Left ventricle myocardium inferior (tissue), 1 donor: ENCODE data around the gene TCEA3. TPM values are rescaled to one million over a fixed set of nuclear protein-coding genes. Genes with fewer than 3 reads are reported as not detected.

Source experiments
- DNase-seq: peaks from one replicate; pipeline ENCODE4 v3.0.0-alpha.2; 2020
- H3K27ac ChIP-seq: fragments of 200-600 bp; replicated peaks from 2 replicates; pipeline ENCODE4 v1.8.0; 2021
- H3K27me3 ChIP-seq: fragments of 200-600 bp; 2 replicates; pipeline ENCODE4 v1.8.0; 2021; ENCODE audit warnings: low read depth
- H3K36me3 ChIP-seq: fragments of 200-600 bp; 2 replicates; pipeline ENCODE4 v1.8.0; 2021
- H3K4me1 ChIP-seq: fragments of 200-600 bp; 2 replicates; pipeline ENCODE4 v1.8.0; 2021
- H3K4me3 ChIP-seq: fragments of 200-600 bp; 2 replicates; pipeline ENCODE4 v1.8.0; 2021; ENCODE audit warnings: mild to moderate bottlenecking, moderate library complexity
- H3K9me3 ChIP-seq: fragments of 200-600 bp; replicated peaks from 2 replicates; pipeline ENCODE4 v1.8.0; 2021
- intact Hi-C: fragments of 100-400 bp; cut with micrococcal nuclease; formaldehyde crosslinking; loops from one replicate; pipeline ENCODE4 v1.11.0; 2022
- total RNA-seq: library from RNA; stranded (reverse); fragmentation: NEBNext Ultra II Directional; extraction: Animal tissue kit (Norgen Biotek cat#: 25700); gene quantifications from one replicate; pipeline ENCODE4 v1.2.1, GENCODE V29; 2021
- TF ChIP-seq, protein P1 (sequence below): fragments of 200-600 bp; IDR thresholded peaks from 2 replicates; pipeline ENCODE4 v1.8.0; 2021; ENCODE audit warnings: antibody characterized with exemption, mild to moderate bottlenecking, borderline replicate concordance
- donor health status: DM: no; HTN: yes; CAD: no; lungs with severe emphysema.

TCEA3 gene
- total RNA-seq, 1 donor from 2014 or later = 78.6 TPM

DNA sequence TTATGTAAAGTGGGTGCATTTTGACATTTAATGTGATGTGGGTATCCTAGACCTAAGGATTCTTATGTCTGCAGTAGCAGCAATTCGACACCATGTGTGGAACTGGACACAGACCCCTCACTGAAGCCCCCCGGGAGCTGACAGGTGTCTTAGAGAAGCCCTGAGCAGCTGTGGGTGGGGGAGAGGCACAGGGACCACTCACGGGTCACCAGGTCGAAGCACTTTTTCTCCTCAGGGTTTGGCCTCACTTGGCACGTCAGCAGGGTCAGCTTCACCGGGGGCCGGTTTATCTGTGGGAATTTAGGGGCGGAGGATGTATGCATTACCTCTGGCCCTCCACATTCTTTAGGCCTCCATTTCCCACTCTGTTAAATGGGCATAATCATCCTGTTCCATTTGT lies 14.0 kb upstream of the TCEA3 start:
- intact Hi-C loops = no loop called here
- peaks cover 94% of the 10 kb centered on the region for H3K36me3 ChIP-seq

GRCh38 chr1:23437355-23437664 lies 12.8 kb upstream of the TCEA3 start:
- no peak for DNase-seq

More for the DNA sequence above, 14.0 kb upstream of the TCEA3 start:
- no peak overlapping the region for H3K27ac ChIP-seq
- H3K9me3 ChIP-seq = no peaks in the 10 kb centered on the region
- no peaks in the 10 kb centered on the region for H3K27me3 ChIP-seq
- no peak for DNase-seq
- TF ChIP-seq, protein P1, sequence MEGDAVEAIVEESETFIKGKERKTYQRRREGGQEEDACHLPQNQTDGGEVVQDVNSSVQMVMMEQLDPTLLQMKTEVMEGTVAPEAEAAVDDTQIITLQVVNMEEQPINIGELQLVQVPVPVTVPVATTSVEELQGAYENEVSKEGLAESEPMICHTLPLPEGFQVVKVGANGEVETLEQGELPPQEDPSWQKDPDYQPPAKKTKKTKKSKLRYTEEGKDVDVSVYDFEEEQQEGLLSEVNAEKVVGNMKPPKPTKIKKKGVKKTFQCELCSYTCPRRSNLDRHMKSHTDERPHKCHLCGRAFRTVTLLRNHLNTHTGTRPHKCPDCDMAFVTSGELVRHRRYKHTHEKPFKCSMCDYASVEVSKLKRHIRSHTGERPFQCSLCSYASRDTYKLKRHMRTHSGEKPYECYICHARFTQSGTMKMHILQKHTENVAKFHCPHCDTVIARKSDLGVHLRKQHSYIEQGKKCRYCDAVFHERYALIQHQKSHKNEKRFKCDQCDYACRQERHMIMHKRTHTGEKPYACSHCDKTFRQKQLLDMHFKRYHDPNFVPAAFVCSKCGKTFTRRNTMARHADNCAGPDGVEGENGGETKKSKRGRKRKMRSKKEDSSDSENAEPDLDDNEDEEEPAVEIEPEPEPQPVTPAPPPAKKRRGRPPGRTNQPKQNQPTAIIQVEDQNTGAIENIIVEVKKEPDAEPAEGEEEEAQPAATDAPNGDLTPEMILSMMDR = no peak
- H3K4me1 ChIP-seq = no peaks in the 10 kb centered on the region
- no peak overlapping the region for H3K4me3 ChIP-seq

DNA sequence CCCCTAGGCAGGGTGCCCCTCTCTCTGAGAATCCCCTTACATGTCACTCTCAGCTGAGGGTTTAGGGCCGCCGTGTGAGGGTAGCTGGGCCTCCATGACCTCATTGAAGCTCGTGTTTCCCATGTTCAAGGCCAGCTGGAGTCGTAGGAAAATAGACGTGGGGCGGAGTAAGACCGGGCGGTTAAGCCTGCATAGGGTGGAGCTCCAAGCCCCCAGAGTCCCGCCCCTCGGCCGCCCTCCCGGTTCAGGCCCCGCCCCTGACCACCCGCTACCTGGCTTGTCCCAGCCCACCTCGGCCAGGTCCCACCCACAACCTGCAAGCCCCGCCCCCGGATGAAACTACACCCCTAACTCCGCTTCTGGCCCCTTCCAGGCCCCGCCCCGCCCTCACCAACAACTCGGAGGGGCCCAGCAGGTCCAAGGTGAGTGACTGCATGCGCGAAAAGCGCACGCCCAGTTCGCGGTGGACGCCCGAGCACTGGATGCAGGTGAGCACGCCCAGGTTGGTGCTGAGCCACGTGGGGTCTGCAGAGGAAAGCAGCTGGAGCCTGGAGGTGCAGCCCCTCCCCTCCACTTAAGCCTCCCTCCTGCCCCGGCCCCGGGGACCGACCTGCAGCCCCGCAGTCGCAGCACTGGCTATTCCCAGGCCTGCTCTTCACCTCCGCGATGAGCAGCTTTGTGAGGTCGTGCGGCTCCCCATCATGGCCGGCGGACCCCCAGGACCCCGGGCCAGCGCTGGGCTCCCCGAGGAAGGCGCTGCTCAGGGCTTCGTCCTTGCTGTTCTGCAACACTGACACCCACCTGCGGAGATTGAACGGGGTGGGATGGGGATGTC lies 12.2 kb upstream of the TCEA3 start:
- peaks cover 100% of the 10 kb centered on the region for H3K36me3 ChIP-seq
- DNase-seq = no peak
- H3K27me3 ChIP-seq = no peaks in the 10 kb centered on the region
- H3K9me3 ChIP-seq = no peaks in the 10 kb centered on the region
- TF ChIP-seq, protein P1 = no peak
- H3K4me3 ChIP-seq = no peak overlapping the region
- H3K27ac ChIP-seq = no peak overlapping the region
- no peaks in the 10 kb centered on the region for H3K4me1 ChIP-seq
- intact Hi-C loops = no loop called here

More at GRCh38 chr1:23437355-23437664, 12.8 kb upstream of the TCEA3 start:
- Histone ChIP-seq H3K4me3 (no peak overlapping the region), H3K9me3 (no peaks in the 10 kb centered on the region), H3K27me3 (no peaks in the 10 kb centered on the region), H3K36me3 (peaks cover 100% of the 10 kb centered on the region), H3K4me1 (no peaks in the 10 kb centered on the region), H3K27ac (no peak overlapping the region)
- intact Hi-C loops = no loop called here
- TF ChIP-seq, protein P1 = no peak

- DNase-seq = no peak
- no peaks in the 10 kb centered on the region for H3K9me3 ChIP-seq
- H3K27ac ChIP-seq = no peak overlapping the region
- no peaks in the 10 kb centered on the region for H3K4me1 ChIP-seq
- TF ChIP-seq, protein P1 = no peak
- no peak overlapping the region for H3K4me3 ChIP-seq
- no peaks in the 10 kb centered on the region for H3K27me3 ChIP-seq
- intact Hi-C loops = no loop called here
- peaks cover 100% of the 10 kb centered on the region for H3K36me3 ChIP-seq
Observed at GRCh38 chr1:23434260-23434775, 9.8 kb upstream of the TCEA3 start.

GRCh38 chr1:23433122-23433521 lies 8.6 kb upstream of the TCEA3 start:
- Histone ChIP-seq H3K4me3 (no peak overlapping the region), H3K4me1 (no peaks in the 10 kb centered on the region), H3K36me3 (peaks cover 100% of the 10 kb centered on the region), H3K9me3 (no peaks in the 10 kb centered on the region), H3K27ac (no peak overlapping the region), H3K27me3 (no peaks in the 10 kb centered on the region)
- DNase-seq = no peak
- TF ChIP-seq, protein P1 = no peak
- intact Hi-C loops = no loop called here
